Heart right ventricle (tissue), 16 donors: ENCODE data around the gene TGFBR2. TPM values are rescaled to one million over a fixed set of nuclear protein-coding genes. Genes with fewer than 3 reads are reported as not detected.

Experiments
- ATAC-seq, 8 donors: fragments of 200-7000 bp; cut with Tn5 transposase; one replicate each; pipeline ENCODE4 v1.9.1; 2020; ENCODE audit warnings: mild to moderate bottlenecking in 8 of 8, moderate library complexity in 8 of 8, moderate number of reproducible peaks in 1 of 8
- DNase-seq, 2 donors: peaks; one replicate each; pipeline ENCODE4 v3.0.0-alpha.2; 2020
- H3K27ac ChIP-seq, 10 donors: fragments of 200-600 bp; sonication (generic) in 2 of 10; one replicate each; pipeline versions ENCODE4 v1.5.0 to v1.8.0; 2020 to 2022; ENCODE audit warnings: mild to moderate bottlenecking in 3 of 10
- H3K27me3 ChIP-seq, 7 donors: fragments of 200-600 bp; one replicate each; pipeline ENCODE4 v1.8.0; 2021 to 2022; ENCODE audit warnings: mild to moderate bottlenecking in 2 of 7
- H3K36me3 ChIP-seq, 9 donors: fragments of 200-600 bp; sonication (generic) in 1 of 9; one replicate each; pipeline versions ENCODE4 v1.5.0 to v1.8.0; 2020 to 2022; ENCODE audit warnings: mild to moderate bottlenecking in 2 of 9
- H3K4me1 ChIP-seq, 9 donors: fragments of 200-600 bp; sonication (generic) in 1 of 9; one replicate each; pipeline versions ENCODE4 v1.5.0 to v1.8.0; 2020 to 2022; ENCODE audit warnings: mild to moderate bottlenecking in 4 of 9
- H3K4me3 ChIP-seq, 10 donors: fragments of 200-600 bp; sonication (generic) in 2 of 10; one replicate each; pipeline versions ENCODE4 v1.5.0 to v1.8.0; 2020 to 2022; ENCODE audit warnings: mild to moderate bottlenecking in 7 of 10, moderate library complexity in 2 of 10
- H3K9me3 ChIP-seq, 11 donors: fragments of 200-600 bp in 10 of 11; sonication (generic) in 2 of 11; one replicate each; pipeline versions ENCODE4 v1.5.0 to v1.8.0; 2013 to 2022; ENCODE audit warnings: mild to moderate bottlenecking in 2 of 11, control low read depth in 1 of 11, moderate library complexity in 1 of 11
- CTCF ChIP-seq, 9 donors: fragments of 200-600 bp; sonication (generic) in 2 of 9; IDR thresholded peaks; one replicate each; pipeline versions ENCODE4 v1.5.0 to v1.8.0; 2021 to 2022; ENCODE audit warnings: antibody characterized with exemption in 9 of 9, mild to moderate bottlenecking in 5 of 9, moderate library complexity in 1 of 9
- WGBS, 2 donors: extraction: QIAGEN DNeasy Blood & Tissue Kit; methylation state at CpG; one replicate each; pipeline ENCODE4 v1.1.7; 2013; ENCODE audit warnings: inconsistent platforms in 1 of 2; 5-methylcytosine and 5-hydroxymethylcytosine counted together
- intact Hi-C, 10 donors: fragments of 100-400 bp; cut with DNase I; formaldehyde crosslinking; loops; one replicate each; pipeline versions ENCODE4 v1.11.1 to v1.14.2; 2022
- polyA plus RNA-seq, 2 donors: library from polyadenylated mRNA; stranded (reverse); fragments of 200-250 nt; gene quantifications; one replicate each; pipeline ENCODE4 v1.2.3, GENCODE V29; 2013
- total RNA-seq, 10 donors: library from RNA; stranded (reverse); fragmentation: NEBNext Ultra II Directional in 3 of 10; extraction: Animal tissue kit (Norgen Biotek cat#: 25700) in 3 of 10; gene quantifications; one replicate each; pipeline versions ENCODE4 v1.2.1 to v1.2.4, GENCODE V29; 2021 to 2023
- donor health status: Arrhythmogenic right ventricular cardiomyopathy.
- donor health status: ischemic (EF 13 %, LVEDD 7.1; RV severe dilation, severe dysfunction).
- donor health status: healthy with polysubstance abuse.
- donor health status: DM: no; HTN: yes; CAD: no.
- donor health status: DM: no; HTN: no; CAD: no.
- donor health status: ischemic (EF 25% LVEDD 6.9; RV normal size, moderate dysfunction).
- donor health status: ischemic (EF 25% LVEDD 5.7; RV mildly dilated, moderate dysfunction).
- donor health status: healthy.
- donor health status: DM: yes; HTN: yes; CAD: no.
- donor health status: Ischemic cardiomyopathy.
- donor health status: ischemic (EF 35%, LVEDD 5.7; RV mildly dilated, moderate dysfunction).
- donor health status: nonischemic (EF 11% LVEDD 7.7; RV severe dilation, severe dysfunction).
- donor health status: DM: yes; HTN: yes; CAD: no.
- donor health status: PGD.
- donor health status: ischemic (EF 29% LVEDD 5.4; RV normal size, mild dysfunction).
- donor health status: nonischemic (EF 23%, LVEDD 6.1; RV moderate dilation, normal function).

TGFBR2 gene
- total and polyA plus RNA-seq, 12 donors, result 14.6 to 197 (median 82.8) TPM

- 85 to 89% methylated on average over 3 of the region's 3 CpGs for WGBS, 2 donors
- H3K27ac ChIP-seq, result no peak overlapping the region
- intact Hi-C loops, result no loop called here
- no peaks in the 10 kb centered on the region for H3K9me3 ChIP-seq
- ATAC-seq (no peak), DNase-seq (no peak)
- H3K4me3 ChIP-seq, result no peak overlapping the region
- TF ChIP-seq CTCF (IDR thresholded peaks at IDR 0.05), result no peak
- H3K27me3 ChIP-seq, result no peaks in the 10 kb centered on the region
- peaks cover 0 to 9% (median 3%) of the 10 kb centered on the region in 9 donors for H3K4me1 ChIP-seq
- no peaks in the 10 kb centered on the region for H3K36me3 ChIP-seq
Observed at GRCh38 chr3:30730967-30731366, 124.6 kb downstream of the TGFBR2 start.

GRCh38 chr3:30733209-30733608 lies 126.8 kb downstream of the TGFBR2 start:
- intact Hi-C loops, result no loop called here
- Histone ChIP-seq H3K27me3 (no peaks in the 10 kb centered on the region), H3K4me3 (no peak overlapping the region), H3K36me3 (no peaks in the 10 kb centered on the region), H3K9me3 (no peaks in the 10 kb centered on the region), H3K27ac (no peak overlapping the region), H3K4me1 (peaks cover 0 to 9% (median 3%) of the 10 kb centered on the region in 9 donors)
- DNase-seq (no peak), ATAC-seq (no peak)
- TF ChIP-seq CTCF (IDR thresholded peaks at IDR 0.05), result no peak
- WGBS, 2 donors, result 72 to 81% methylated on average over 1 of the region's 1 CpG

- peaks cover 0 to 9% (median 3%) of the 10 kb centered on the region in 9 donors for H3K4me1 ChIP-seq
- no peaks in the 10 kb centered on the region for H3K9me3 ChIP-seq
- TF ChIP-seq CTCF (IDR thresholded peaks at IDR 0.05), result no peak
- no peaks in the 10 kb centered on the region for H3K36me3 ChIP-seq
- no peak overlapping the region for H3K27ac ChIP-seq
- DNase-seq (no peak), ATAC-seq (no peak)
- no peak overlapping the region for H3K4me3 ChIP-seq
- WGBS, 2 donors, result 70 to 91% methylated on average over 2 of the region's 2 CpGs
- H3K27me3 ChIP-seq, result no peaks in the 10 kb centered on the region
- intact Hi-C loops, result no loop called here
Observed at GRCh38 chr3:30733696-30734095, 127.3 kb downstream of the TGFBR2 start.

GRCh38 chr3:30737743-30738499 lies 131.5 kb downstream of the TGFBR2 start:
- Histone ChIP-seq H3K4me1 (peaks cover 0 to 2% (median 0%) of the 10 kb centered on the region in 9 donors), H3K27me3 (no peaks in the 10 kb centered on the region), H3K27ac (no peak overlapping the region), H3K36me3 (no peaks in the 10 kb centered on the region), H3K9me3 (no peaks in the 10 kb centered on the region), H3K4me3 (no peak overlapping the region)
- ATAC-seq (no peak), DNase-seq (no peak)
- no peak for TF ChIP-seq CTCF (IDR thresholded peaks at IDR 0.05)
- 91 to 94% methylated on average over 3 of the region's 3 CpGs for WGBS, 2 donors
- intact Hi-C loops, result no loop called here
